ENCODE results near the gene PLXNA4.
A peak's percentile ranks its signal among the peaks of the same experiment; 100 is the strongest.

PLXNA4 gene

DNA sequence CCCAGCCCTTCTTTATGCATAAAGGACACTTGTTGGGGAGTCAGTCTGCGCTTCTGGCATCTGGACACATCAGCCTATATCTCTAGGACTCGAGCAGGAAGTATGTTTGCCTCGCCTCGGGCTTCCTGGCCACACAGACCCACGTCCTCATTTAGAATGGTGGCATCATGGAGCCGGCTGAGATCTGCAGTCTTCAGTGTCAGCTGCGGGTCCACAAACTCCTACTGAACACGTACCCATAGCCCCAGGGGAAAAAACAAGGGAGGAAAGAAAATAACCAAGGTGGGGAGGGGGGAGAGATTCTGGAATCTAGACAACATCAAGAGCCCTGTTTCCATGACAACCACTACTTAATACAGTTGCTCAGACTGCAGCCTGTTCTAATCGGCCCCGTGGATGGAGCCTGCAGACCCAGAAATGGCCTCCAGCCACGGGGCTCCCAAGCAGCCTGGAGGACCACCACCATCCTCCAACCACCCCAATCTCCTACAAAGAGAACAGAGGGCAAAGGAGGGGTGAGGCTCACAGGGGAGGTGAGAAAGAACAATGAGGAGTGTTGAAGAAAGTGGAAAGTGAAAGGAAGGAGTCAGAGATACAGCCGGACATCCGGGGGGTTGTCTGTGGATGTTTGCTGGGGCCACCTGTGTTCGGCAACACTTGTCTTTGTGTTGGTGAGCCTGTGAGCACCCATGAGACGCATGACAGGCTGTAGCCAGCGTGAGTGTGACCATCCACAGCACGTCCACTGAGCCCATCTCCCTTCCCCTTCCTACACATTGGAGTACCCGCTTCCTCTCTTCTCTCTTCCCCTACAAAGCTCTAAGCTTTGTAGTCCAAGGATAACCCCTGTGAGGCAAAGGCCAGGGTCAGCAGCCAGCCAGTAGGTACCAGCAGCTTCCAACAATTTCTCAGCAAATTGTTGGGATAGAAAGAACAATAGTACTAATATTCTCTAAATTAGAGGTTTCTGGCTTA, 141.0 kb downstream of the PLXNA4 start:
- no peak for DNase-seq

DNA sequence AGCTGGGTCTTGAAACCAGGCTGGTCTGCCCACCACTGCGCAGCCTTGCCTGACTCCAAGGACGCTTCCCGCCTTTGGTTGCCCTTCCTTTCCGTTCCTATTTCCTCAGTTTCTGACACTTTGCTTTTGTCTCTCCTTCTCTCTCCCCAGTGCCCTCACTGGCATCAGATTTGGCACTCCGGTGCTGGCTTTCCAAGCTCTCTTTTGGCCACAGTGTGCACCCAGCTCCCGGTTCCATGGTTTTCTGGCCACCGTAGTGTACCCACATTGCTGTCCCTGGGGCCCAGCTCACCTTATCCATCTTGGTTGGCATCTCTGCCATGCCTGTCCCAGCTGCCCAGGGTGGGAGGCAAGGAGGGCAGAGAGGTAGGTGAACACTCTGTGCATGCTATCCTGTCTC, 142.2 kb downstream of the PLXNA4 start:
- DNase-seq: no peak

DNA sequence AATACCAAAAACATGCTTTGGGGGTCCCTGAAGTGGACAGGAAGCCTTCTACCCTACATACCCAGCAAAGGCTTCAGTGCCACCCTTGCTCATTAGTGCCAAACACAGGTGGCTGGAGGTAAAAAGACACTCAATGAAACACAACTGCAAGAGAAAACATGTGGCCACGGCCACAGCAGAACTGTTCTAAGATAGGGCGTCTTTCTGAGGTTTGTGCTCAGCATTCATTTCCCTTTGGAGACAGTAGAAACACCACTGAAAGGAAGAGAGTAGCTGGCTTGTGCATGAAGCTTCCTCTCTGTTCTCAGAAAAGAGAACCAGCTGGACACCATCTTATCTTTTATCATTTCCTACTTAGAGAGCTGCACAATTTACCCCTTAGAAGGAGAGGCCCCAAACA, 143.0 kb downstream of the PLXNA4 start:
- DNase-seq: no peak

DNA sequence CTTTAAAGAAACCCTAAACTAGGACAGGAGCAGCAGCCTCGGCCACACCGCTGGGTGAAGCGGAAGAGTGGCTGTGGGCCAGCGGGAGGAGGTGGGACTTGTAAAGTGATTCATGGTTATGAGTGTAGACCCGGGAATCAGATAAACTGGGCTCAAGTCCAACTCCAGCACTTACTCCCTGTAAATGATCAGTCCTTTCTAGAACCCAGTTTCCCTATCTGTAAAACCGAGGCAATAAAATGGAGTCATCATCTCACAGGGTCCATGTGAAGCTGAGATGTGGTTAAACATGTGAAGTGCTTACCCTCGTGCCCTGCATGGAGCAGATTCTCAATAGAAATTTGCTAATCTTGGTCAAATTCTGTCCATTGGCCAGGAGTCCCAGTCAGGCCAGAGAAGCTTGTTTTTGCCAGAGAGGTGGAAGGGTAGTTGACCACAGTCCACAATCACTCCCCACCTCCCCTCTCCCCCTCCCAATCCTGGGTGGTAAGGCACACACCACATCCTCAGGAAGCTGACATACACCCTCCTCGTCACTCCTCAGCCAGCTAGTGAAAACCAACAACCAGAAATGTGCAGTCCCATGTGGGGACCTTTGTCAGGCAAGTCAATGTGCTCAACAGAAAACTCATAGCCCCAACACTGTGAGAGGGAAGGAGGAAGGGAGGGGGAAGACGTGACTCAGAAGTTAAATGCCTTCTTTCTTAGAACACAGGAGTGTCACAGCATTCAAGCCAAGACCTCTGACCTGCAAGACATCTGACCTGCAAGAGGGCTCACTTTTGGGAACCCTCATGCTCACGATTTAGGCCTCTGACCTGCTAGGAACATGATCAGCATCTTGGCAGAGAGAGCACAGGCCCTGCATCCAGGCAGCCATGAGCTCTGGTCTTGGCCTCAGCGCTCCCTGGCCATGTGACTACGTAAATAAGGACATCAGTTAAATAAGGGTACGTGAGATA, 145.1 kb downstream of the PLXNA4 start:
- no peak for DNase-seq

DNA sequence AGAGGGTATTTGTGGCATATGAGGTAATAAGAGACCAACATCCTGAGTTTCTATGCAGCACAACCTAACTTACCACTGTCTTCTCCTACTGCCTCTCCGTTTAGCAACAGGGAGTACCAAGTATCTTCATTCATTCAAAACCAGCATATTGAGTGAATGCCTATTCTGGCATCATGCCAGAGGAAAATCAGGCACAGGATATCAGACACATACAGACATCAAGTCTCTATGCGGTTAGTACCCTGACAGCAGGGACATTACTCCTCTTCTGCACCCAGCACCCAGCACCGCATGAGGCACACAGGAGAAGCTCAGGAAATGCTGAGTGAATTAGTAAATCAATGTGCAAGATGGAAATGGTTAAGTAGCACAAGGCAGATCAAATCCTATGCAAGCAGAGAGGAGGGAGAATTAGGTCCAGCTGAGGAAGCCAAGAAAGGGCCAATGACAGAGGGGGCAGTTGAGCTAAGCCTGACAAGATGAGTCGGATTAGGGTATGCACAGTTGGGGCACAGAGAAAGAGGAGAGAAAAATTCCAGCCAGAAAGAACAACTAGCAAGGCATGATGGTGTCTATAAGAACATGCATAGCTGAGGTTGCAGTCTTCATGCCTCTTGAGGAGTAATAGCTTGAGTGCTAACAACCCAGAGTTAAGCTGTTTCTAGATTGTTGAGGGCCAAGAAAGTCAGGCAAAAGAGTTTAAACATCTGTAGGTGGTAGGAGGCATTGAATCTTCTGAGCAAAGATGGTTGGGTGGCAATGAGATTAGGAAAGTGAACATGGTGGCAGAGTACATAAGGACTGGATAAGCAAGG, 146.0 kb downstream of the PLXNA4 start:
- DNase-seq: peak; percentile 35

DNA sequence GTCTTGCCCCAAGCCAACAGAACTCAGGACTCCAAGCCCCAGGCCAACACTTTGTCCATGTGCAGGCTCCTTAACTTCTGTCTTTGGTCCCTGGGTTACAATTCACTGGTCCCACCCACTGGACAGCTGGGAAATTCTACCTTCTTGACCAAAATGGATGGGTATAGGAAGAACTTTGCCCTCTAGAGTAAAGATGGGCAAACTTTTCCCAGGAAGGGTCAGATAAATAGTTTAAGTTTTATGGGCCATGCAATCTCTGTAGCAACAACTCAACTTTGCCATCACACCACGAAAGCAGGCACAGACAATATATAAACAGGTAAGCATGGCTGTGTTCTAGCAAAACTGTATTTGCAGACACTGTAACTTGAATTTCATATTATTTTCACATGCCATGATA, 147.1 kb downstream of the PLXNA4 start:
- no peak for DNase-seq

DNA sequence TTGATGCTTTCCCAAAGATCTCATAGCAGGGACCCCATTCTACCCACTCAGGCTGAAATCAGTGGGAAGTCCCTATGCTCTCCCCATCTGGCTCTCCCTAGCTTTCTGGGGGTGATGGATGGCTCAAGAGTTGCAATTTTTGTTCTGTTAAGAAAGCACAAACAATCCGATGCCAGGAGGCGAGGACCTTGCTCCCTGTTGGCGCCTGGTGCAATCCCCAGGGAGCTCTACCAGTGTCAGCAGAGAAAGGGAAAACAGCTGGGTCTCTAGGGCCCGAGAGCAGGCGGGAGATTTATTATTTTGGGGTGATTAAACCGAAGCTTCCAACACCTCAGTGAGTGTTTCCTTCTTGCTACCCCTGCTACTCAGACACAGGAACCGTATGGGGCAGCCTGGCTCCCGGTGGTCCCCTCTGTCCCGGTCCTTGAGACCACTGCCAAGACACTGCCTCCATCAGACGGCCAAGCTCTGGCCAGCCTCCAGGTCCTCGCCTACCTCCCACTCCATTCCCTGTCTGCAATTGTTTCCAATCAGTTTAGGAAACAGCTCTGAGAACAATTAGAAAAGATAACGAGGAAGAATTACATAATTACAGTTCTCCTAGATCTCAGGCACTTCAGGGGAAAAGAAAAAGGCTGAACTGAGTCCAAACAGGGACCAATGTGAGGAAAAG, 147.9 kb downstream of the PLXNA4 start:
- peak; percentile 10 for DNase-seq

DNA sequence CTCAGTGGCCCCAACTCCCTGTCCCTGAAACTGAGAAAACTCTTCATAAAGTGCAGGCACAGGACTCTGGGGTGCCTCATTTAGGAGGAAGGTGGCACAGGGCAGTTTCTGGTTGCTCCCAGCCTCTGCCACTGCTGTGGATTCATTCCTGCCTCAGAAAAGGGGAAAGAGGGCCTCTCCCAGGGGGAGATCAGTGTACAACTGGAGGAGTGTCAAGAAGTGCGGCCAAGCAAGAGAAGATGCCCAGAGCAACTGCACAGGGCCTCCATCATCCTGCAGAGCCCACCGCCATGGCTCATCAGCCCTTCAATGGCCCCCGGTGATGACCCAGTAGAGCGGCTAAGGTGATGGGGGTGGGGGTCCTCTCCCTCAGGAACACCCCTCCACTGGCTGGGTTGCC, 150.3 kb downstream of the PLXNA4 start:
- no peak for DNase-seq

DNA sequence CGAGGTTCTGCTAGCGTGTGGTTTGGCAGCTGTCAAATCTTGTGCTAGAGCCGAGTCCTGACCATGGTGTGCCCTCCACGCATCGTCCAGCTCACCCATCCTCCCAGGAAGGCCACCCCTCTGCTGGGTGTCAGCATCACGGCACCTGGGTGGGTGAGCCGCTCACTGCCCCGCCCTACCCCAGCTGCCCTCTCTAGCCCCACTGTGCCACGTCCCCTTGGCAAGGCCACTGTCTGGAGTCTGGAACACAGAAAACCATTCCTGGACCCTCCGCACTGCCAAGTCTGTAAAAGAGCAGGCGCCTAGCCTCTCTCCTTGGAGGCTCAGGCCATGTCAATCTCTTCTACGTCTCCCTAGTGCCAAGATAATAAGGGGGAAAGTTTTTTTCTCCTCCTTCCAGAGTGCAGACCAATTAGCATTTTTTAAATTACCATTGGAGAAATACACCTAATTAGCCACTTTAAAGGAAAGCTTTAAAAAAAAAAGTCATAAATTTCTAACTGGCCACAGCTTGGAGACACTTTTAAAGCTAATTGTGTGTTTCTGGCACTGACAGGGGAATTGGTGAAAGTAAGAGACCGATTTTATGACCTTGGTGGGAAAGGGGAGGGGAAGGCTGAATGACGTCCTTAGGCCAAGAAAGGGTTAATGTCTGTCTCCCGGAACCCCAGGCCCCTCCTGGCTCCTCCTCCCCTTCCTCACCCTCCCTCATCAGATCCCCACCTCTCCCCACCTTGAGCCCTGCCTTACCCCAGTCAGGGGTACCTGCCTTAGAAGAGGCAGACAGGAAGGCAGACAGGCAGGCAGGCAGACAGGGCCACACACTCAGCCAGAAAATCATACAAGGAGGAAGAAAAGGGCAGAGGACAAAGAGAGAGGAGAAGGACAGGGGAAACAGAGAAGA, 151.2 kb downstream of the PLXNA4 start:
- no peak for DNase-seq

DNA sequence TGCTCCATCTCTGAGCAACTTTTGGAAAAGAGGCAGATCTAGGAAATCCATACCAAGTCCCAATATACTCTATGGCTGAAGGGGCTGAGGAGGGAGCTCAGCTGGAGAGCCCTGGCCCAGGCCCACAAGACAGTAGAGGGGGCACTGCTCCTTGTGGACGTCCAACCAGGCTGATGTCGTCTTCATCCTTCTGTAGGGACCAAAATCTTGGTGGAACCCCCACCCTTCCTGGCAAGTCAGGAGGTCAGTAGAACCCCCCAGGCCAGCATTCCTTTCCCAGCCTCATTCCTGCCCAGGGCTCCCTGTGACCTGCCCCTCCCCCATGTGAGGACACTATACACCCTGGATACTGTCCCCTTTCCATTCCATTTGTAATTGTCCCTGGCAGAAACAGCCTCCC, 152.0 kb downstream of the PLXNA4 start:
- DNase-seq: no peak

DNA sequence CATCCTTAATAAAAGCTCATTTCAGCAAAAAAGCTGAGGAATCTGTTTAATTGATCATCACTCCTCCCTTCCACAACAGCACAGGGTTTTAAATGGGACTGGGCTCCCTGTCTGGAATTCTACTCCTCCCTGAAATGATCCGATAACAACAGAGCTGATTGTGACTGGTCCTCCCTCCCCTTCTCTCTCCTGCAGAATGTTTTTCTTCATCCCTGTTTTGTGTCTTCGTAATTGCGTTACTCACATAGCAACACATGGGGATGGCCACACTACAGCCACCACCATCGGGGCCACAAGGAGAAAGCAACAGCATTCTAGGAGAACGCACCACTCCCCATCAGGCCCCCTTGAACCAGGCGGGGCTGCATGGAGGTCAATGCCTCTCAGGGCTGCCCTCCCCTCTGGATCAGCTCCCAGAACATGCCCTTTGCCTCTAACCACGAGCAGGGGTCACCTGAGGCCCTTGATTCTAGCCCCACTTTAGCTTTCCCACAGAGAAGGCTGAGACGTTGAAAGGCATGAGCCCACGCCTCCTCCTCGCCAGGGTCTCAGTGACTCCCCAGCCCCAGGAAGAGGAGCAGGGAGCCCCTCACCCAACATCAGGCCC, 152.6 kb downstream of the PLXNA4 start:
- no peak for DNase-seq

DNA sequence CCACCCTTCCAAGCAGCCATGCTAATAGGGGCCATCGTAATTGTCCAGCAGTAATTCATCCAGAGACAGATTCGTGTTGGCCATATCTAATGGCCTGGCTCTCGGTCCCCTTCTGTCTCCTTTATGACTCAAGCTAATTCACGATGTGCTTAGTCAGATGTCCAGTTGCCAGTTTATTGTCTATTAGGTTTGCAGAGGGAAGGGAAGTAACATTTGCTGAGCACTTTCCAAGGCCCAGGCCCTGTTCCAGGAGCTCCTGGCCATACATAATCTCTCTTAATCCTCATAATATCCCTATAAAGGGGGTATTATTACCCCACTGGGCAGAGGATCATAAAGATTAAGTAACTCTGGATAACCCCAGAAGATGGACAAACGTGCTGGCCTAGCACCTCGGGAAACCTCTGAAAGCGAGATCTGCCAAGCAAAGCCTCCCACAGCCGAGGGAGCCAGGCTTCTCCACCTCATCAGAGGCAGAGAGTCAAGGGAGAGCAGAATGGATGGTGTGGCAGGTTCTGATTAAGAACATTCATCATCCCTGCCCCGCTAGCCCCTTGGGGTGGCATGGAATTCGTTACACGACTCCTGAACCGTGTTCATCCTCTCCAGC, 153.7 kb downstream of the PLXNA4 start:
- no peak for DNase-seq

DNA sequence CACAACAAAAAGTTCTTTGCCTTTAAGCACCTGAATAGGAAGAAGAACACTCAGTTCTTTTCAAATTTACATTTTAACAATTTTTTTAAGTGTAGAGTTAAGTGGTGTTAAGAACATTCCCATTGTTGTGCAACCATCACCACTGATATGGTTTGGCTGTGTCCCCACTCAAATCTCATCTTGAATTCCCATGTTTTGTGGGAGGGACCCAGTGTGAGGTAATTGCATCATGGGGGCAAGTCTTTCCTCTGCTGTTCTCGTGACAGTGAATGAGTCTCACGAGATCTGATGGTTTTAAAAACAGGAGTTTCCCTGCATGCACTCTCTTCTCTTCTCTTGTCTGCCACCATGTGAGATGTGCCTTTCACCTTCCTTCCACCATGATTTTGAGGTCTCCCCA, 155.7 kb downstream of the PLXNA4 start:
- DNase-seq: no peak

DNA sequence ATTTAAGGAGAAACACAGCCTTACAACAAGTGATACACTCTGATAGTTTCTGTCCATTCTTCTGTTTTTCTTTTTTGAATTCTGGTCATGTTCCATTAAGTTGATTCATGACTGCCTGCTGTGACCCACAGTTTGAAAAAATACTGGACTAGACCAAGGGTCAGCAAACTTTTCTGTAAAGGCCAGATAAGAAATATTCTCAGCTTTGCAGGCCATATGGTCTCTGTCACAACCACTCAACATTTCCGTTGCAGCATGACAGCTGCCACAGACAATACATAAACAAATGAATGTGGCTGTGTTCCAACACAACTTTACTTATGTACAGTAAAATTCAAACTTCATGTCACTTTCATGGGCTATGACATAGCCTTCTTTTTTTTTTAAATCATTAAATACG, 156.7 kb downstream of the PLXNA4 start:
- no peak for DNase-seq

DNA sequence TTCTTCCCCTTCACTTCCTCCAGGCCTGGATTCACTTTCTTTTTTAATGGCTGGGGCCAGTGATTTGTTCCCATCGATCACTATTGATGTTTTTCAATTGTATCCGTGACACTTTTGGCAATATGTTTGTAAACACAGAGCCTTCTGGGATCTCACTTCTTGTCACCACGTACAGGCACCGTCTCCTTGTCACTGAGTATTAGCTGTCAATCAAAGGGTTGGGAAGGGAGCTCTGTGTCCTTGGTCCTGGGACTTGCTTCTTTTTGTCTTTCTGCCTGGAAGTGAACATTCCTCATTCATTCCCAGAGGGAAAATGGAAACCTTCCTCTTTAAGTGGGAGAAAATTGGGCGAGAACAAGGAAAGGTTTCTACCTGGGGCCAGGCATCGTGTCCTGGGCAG, 157.4 kb downstream of the PLXNA4 start:
- DNase-seq: no peak

DNA sequence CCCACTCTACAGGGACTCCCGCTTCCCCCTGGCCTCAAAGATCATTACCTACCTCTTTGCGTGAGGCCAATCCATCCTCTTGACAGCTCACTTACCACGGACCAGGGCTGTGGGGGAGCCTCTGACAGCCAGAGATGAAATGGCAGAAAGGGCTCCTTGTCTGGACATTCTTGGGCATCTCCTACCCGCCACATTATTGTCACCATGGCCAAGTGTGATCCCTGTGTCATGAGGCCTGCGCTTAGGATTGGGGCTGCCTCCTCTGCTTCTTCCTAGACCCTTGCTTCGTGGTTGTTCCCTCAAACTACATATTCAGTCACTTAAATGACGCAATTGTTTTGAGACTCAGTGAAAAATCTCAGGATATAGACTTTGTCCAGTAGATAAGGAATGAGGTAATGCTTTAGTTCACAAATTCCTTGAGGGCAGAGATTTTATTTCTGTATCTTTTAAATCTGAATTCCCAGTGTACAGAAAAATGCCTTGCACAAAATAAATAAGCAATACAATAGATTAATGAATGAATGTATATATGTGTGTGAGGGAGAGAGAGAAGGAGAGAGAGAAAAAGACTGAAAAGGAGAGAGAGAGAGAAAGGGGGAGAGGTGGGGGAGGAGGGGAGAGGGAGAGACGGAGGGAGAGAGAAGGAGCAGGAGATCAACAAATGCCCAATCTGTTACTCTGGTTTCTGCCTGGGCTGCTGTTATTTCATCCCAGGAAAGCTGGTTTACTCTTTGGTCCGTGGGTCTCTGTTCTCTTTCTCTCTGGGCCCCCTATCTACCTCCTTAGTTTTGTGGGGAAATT, 159.0 kb downstream of the PLXNA4 start:
- no peak for DNase-seq

DNA sequence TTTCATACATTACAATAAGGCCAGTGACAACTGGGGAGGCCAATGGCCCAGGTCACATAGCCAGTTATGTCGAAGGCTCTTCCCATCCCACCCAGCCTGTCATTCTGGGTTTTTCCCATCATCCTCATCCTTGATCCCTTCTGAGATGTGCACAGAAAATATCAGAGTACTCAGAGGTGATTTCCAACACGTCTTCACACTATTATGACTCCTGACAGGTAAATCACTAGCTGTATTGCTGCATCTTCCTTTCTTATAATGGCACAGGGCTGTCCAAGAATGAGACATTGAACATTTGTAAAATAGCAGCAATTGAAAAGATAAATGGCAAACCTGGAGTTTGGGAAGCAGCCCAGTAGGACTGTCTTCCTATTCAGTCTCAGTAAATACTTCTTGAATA, 159.9 kb downstream of the PLXNA4 start:
- no peak for DNase-seq

DNA sequence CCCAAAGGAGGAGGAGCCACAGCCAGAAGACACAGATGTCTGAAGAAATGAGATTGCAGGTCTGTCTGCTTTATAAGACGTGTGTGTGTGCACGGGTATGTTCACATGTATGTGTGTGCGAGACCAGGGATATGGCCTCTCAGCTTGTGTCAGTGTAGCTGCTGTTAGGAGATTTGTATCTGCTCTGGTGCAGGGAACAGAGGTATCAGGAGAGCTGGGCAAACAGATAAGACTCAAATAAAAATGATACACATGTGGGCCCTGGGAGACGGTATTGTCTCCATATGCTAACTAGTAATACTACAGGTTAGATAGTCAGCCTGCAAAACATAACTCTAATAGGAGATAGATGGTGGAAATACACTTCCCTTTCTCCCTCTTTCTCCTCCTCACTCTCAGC, 161.0 kb downstream of the PLXNA4 start:
- no peak for DNase-seq

DNA sequence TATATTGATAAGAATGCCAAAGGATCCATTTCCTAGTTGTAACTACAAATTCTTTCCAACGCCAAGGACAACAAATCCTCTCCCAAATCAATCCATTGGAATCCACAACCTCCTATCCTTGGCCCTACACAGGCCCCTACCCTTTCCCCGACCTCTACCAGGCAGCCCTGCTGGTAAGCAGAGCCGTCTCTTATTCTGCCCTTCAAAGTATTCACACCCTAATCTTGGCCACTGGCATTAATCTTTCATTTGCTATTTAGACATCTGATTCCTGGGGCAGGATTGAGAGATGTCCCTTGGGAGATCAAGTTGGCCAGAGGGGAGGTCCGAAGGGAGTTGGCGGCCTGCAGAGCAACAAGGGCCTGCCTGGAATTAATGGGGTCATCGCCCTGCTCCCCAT, 161.4 kb downstream of the PLXNA4 start:
- no peak for DNase-seq

All from NCI-H345 (cell line).